GM12878 (cell line): ENCODE data around the gene WWP2. TPM values are rescaled to one million over a fixed set of nuclear protein-coding genes. Genes with fewer than 3 reads are reported as not detected.
"Not testable (repeated sequence)": the region's sequence is repeated elsewhere in the genome, so short reads cannot be mapped to it uniquely, and the experiment has no call there.

Experiments
- ATAC-seq: fragments of 200-7000 bp; cut with Tn5 transposase; 3 replicates; pipeline ENCODE4 v1.9.1; 2020; ENCODE audit warnings: mild to moderate bottlenecking, moderate library complexity
- BruUV-seq: library from RNA; stranded (reverse); fragments of 400-500 nt; replicated peaks from 2 replicates; lab custom pipeline; 2021; lab: Mats Ljungman, UMichigan
- CTCF ChIA-PET: fragments of 300-600 bp; sonication (Branson Sonifier 250); formaldehyde crosslinking; extraction: SDS; loops from one replicate; lab custom pipeline; 2021; ENCODE audit warnings: inconsistent platforms; lab: Yijun Ruan, JAX
- POLR2A ChIA-PET: fragments of 350-600 bp; formaldehyde crosslinking; extraction: SDS; loops from one replicate; lab custom pipeline; 2021; ENCODE audit warnings: inconsistent platforms; lab: Charles Lee
- RAD21 ChIA-PET: fragments of 300-600 bp; sonication (Branson Sonifier 250); formaldehyde crosslinking; loops from one replicate; lab custom pipeline; 2023; ENCODE audit warnings: antibody characterized with exemption; ENCODE audit not compliant: unreplicated experiment; lab: Charles Lee
- SMC1A ChIA-PET: fragments of 300-600 bp; sonication (Branson Sonifier 250); formaldehyde crosslinking; loops from one replicate; lab custom pipeline; 2023; ENCODE audit not compliant: unreplicated experiment, uncharacterized antibody; lab: Charles Lee
- DNase-seq: peaks from one replicate; pipeline ENCODE4 v3.0.0-alpha.2; 2011; ENCODE audit warnings: low read depth, low spot score
- FAIRE-seq: peaks from 3 replicates; lab custom pipeline; 2011; peaks lifted over from hg19 to GRCh38; lab: Jason Lieb, UNC
- H2AFZ ChIP-seq: 2 replicates; pipeline ENCODE4 v1.6.0; 2011; ENCODE audit warnings: low read depth, low read length, control low read depth; ENCODE audit not compliant: control insufficient read depth
- H3K27ac ChIP-seq: 2 replicates; pipeline ENCODE4 v1.5.1; 2011; ENCODE audit warnings: control low read depth; ENCODE audit not compliant: control insufficient read depth, insufficient read depth
- H3K27me3 ChIP-seq, 2 experiments: replicated peaks in 1 of 2; 2 replicates each; pipeline versions ENCODE4 v1.6.0 to v1.6.1; 2011; ENCODE audit warnings: low read length in 1 of 2; ENCODE audit not compliant: control insufficient read depth in 2 of 2, insufficient read depth in 2 of 2
- H3K36me3 ChIP-seq, 2 experiments: 2 replicates each; pipeline ENCODE4 v1.5.1; 2011; ENCODE audit warnings: low read length in 1 of 2; ENCODE audit not compliant: control insufficient read depth in 2 of 2, insufficient read depth in 2 of 2
- H3K4me1 ChIP-seq: 2 replicates; pipeline ENCODE4 v1.6.1; 2011; ENCODE audit warnings: mild to moderate bottlenecking, low read length, moderate library complexity, mixed read lengths; ENCODE audit not compliant: control insufficient read depth, insufficient read depth
- H3K4me2 ChIP-seq: 2 replicates; pipeline ENCODE4 v1.6.0; 2011; ENCODE audit warnings: control low read depth; ENCODE audit not compliant: control insufficient read depth, insufficient read depth
- H3K4me3 ChIP-seq: fragments of 200-600 bp; sonication (generic); 2 replicates; pipeline ENCODE4 v1.5.1; 2016
- H3K79me2 ChIP-seq: 2 replicates; pipeline ENCODE4 v1.6.0; 2011; ENCODE audit warnings: low read length; ENCODE audit not compliant: control insufficient read depth, insufficient read depth
- H3K9ac ChIP-seq: 2 replicates; pipeline ENCODE4 v1.8.0; 2011; ENCODE audit warnings: low read length, control low read depth, mixed read lengths; ENCODE audit not compliant: control insufficient read depth, insufficient read depth
- H3K9me3 ChIP-seq: replicated peaks from 3 replicates; pipeline ENCODE4 v1.5.1; 2011; ENCODE audit warnings: mild to moderate bottlenecking, low read length; ENCODE audit not compliant: control insufficient read depth, insufficient read depth
- H4K20me1 ChIP-seq: 2 replicates; pipeline ENCODE4 v1.6.0; 2011; ENCODE audit not compliant: control insufficient read depth, insufficient read depth
- EP300 ChIP-seq, 2 experiments: fragments of 150-350 bp in 1 of 2; IDR thresholded peaks; 2 replicates each; pipeline ENCODE4 v1.6.1; 2011 to 2012; ENCODE audit warnings: low read depth in 2 of 2, low read length in 2 of 2, borderline replicate concordance in 1 of 2, improper control_type of control experiment in 1 of 2, inconsistent platforms in 1 of 2; ENCODE audit not compliant: control insufficient read depth in 1 of 2
- EZH2 ChIP-seq: IDR thresholded peaks from 2 replicates; pipeline ENCODE4 v1.6.1; 2012; ENCODE audit warnings: low read depth, mild to moderate bottlenecking, control low read depth, inconsistent platforms, low read length, borderline replicate concordance; ENCODE audit not compliant: control insufficient read depth
- JUNB ChIP-seq: IDR thresholded peaks from 2 replicates; pipeline ENCODE4 v1.6.1; 2016; ENCODE audit warnings: antibody characterized with exemption, mild to moderate bottlenecking
- MEF2A ChIP-seq: IDR thresholded peaks from 2 replicates; pipeline ENCODE4 v1.6.1; 2011; ENCODE audit warnings: low read depth, mild to moderate bottlenecking, low read length, moderate library complexity; ENCODE audit not compliant: insufficient read depth
- NFIC ChIP-seq: IDR thresholded peaks from 2 replicates; pipeline ENCODE4 v1.6.1; 2012; ENCODE audit warnings: low read depth, mild to moderate bottlenecking, inconsistent platforms, low read length, moderate library complexity
- NFYB ChIP-seq: IDR thresholded peaks from 2 replicates; pipeline ENCODE4 v1.6.1; 2011; ENCODE audit warnings: low read depth, mild to moderate bottlenecking, low read length, improper control_type of control experiment, moderate library complexity; ENCODE audit not compliant: insufficient read depth
- PML ChIP-seq: IDR thresholded peaks from 2 replicates; pipeline ENCODE4 v1.6.1; 2012; ENCODE audit warnings: low read length, inconsistent platforms
- ZNF24 ChIP-seq: fragments of 450-650 bp; IDR thresholded peaks from 2 replicates; pipeline ENCODE4 v1.6.1; 2017; ENCODE audit warnings: antibody characterized with exemption, mild to moderate bottlenecking
- WGBS: methylation state at CpG from one replicate; pipeline ENCODE4 v1.1.6; 2016; ENCODE audit warnings: low lambda C conversion rate; ENCODE audit not compliant: insufficient replicate concordance, insufficient coverage; ENCODE audit errors: missing lambda C conversion rate; 5-methylcytosine and 5-hydroxymethylcytosine counted together
- in situ Hi-C: fragments of 300-500 bp; cut with MboI; formaldehyde crosslinking; loops from 9 replicates; pipeline ENCODE4 v1.14.3; 2018; ENCODE audit warnings: mixed read lengths
- intact Hi-C: fragments of 100-400 bp; cut with micrococcal nuclease; formaldehyde crosslinking; loops from one replicate; pipeline ENCODE4 v1.14.2; 2022; ENCODE audit not compliant: unreplicated experiment
- polyA plus RNA-seq, 11 experiments: library from polyadenylated mRNA; depleted of rRNA in 4 of 11; unstranded in 6 of 11; stranded (reverse) in 5 of 11; fragments of >200 nt; fragmentation: Nextera tagmentation in 4 of 11; fragmentation: Illumina TruSeq in 1 of 11; extraction: Ambion mirVana in 4 of 11; extraction: Trizol in 1 of 11; gene quantifications; 1 replicate in 1 of 11; 2 replicates in 10 of 11; pipeline versions ENCODE4 v1.2.1 to v1.2.3, GENCODE V29; 2011 to 2016; ENCODE audit warnings: inconsistent platforms in 2 of 11, missing spikeins in 2 of 11, low read depth in 1 of 11
- total RNA-seq, 4 experiments: library from RNA; depleted of rRNA in 3 of 4; stranded (reverse); fragments of >200 nt in 3 of 4; fragmentation: Illumina TruSeq in 1 of 4; extraction: Trizol in 1 of 4; gene quantifications; 2 replicates each; pipeline versions ENCODE4 v1.2.1 to v1.2.3, GENCODE V29; 2013 to 2021
- TF ChIP-seq, protein P1 (sequence below): IDR thresholded peaks from 2 replicates; pipeline ENCODE4 v1.6.1; 2011; ENCODE audit warnings: low read depth, mild to moderate bottlenecking, low read length, moderate library complexity, borderline replicate concordance; ENCODE audit errors: extremely low read depth
- TF ChIP-seq, protein P2 (sequence below): fragments of 450-650 bp; IDR thresholded peaks from 2 replicates; pipeline ENCODE4 v1.6.1; 2017; ENCODE audit warnings: borderline replicate concordance
- TF ChIP-seq, protein P3 (sequence below): fragments of 450-650 bp; IDR thresholded peaks from 2 replicates; pipeline ENCODE4 v1.6.1; 2014; ENCODE audit warnings: mild to moderate bottlenecking

Gene WWP2
- total and polyA plus RNA-seq, 10 of the 15 experiments (the other 5 are each of a cell fraction or from before 2014, with no cell fraction given) = 2.8 to 47.0 (median 23.8) TPM

DNA sequence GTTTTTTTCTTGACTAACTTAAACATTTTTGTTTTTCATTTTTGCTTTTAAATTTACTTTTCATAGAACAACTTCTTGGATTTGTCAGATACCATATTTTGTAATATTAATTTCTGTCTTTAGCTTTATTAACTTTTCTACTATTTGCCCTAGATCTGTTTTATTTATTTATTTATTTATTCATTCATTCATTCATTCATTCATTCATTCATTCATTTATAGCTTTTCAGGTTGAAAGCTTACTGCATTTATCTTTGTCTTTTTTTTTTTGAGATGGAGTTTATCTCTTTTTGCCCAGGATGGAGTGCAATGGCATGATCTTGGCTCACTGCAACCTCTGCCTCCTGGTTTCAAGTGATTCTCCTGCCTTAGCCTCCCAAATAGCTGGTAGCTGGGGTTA lies 44.6 kb downstream of the WWP2 start:
- ATAC-seq, H3K27me3 ChIP-seq, H3K79me2 ChIP-seq, DNase-seq, RAD21 ChIA-PET, H3K4me1 ChIP-seq, in situ Hi-C loops, intact Hi-C loops, FAIRE-seq, H2AFZ ChIP-seq, BruUV-seq, H3K36me3 ChIP-seq, H3K27ac ChIP-seq, H3K4me2 ChIP-seq, H3K9me3 ChIP-seq, H3K4me3 ChIP-seq, H4K20me1 ChIP-seq, H3K9ac ChIP-seq: not testable (repeated sequence)
- ChIA-PET POLR2A (interaction anchor here (0.6 kb wide), 1 partner anchor 17 kb away, joined by 3 read pairs; no protein-coding TSS in a partner anchor), SMC1A (interaction anchor here (0.6 to 2.4 kb wide), 6 partner anchors 11 to 586 kb away, joined by 3 to 9 read pairs (median 3); no protein-coding TSS in a partner anchor), CTCF (interaction anchor here (0.6 to 2.1 kb wide), 10 partner anchors 8 to 846 kb away, joined by 3 to 14 read pairs (median 4); no protein-coding TSS in a partner anchor)
- TF ChIP-seq ZNF24 = peak; percentile 93

DNA sequence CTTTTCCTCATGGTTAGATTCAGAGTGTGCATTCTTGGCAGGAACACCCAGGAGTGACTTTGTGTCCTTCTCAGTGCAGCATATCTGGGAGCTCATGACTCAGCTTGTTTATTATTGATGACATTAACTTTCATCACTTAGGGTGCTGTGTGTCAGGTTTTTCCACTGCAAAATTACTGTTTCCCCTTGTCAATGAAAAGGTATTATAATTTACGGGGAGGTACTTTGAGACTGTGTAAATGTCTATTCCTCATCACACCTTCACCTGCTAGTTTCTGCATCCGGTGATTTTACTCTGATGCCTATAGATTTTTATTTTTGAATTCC lies 50.5 kb downstream of the WWP2 start:
- Histone ChIP-seq H3K27me3 (no peaks in the 10 kb centered on the region), H3K36me3 (peaks cover 0 to 9% of the 10 kb centered on the region in 2 experiments), H3K9me3 (no peaks in the 10 kb centered on the region; the same call in 2 of the 3 replicates), H2AFZ (no peak overlapping the region), H3K27ac (no peak overlapping the region), H3K4me3 (no peak overlapping the region), H3K79me2 (no peaks in the 10 kb centered on the region), H3K4me2 (no peak overlapping the region), H3K4me1 (no peaks in the 10 kb centered on the region), H4K20me1 (no peaks in the 10 kb centered on the region), H3K9ac (no peak overlapping the region)
- RAD21 ChIA-PET = interaction anchor here (0.6 kb wide), 1 partner anchor 116 kb away, joined by 3 read pairs; no protein-coding TSS in a partner anchor
- DNase-seq = no peak
- no TSS peak for BruUV-seq
- TF ChIP-seq NFYB (no peak), JUNB (no peak), MEF2A (no peak), EZH2 (no peak), EP300 (IDR thresholded peaks at IDR 0.05; ENCODE audit: borderline replicate concordance in 1 of 2, control insufficient read depth in 1 of 2, low read depth in 2 of 2, low read length in 2 of 2) (no peak), NFIC (no peak), PML (no peak)
- TF ChIP-seq, protein P1, sequence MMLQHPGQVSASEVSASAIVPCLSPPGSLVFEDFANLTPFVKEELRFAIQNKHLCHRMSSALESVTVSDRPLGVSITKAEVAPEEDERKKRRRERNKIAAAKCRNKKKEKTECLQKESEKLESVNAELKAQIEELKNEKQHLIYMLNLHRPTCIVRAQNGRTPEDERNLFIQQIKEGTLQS = no peak
- TF ChIP-seq, protein P2, sequence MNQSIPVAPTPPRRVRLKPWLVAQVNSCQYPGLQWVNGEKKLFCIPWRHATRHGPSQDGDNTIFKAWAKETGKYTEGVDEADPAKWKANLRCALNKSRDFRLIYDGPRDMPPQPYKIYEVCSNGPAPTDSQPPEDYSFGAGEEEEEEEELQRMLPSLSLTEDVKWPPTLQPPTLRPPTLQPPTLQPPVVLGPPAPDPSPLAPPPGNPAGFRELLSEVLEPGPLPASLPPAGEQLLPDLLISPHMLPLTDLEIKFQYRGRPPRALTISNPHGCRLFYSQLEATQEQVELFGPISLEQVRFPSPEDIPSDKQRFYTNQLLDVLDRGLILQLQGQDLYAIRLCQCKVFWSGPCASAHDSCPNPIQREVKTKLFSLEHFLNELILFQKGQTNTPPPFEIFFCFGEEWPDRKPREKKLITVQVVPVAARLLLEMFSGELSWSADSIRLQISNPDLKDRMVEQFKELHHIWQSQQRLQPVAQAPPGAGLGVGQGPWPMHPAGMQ = no peak
- TF ChIP-seq, protein P3, sequence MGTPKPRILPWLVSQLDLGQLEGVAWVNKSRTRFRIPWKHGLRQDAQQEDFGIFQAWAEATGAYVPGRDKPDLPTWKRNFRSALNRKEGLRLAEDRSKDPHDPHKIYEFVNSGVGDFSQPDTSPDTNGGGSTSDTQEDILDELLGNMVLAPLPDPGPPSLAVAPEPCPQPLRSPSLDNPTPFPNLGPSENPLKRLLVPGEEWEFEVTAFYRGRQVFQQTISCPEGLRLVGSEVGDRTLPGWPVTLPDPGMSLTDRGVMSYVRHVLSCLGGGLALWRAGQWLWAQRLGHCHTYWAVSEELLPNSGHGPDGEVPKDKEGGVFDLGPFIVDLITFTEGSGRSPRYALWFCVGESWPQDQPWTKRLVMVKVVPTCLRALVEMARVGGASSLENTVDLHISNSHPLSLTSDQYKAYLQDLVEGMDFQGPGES = no peak
- POLR2A ChIA-PET = no interaction called here
- intact Hi-C loops = no loop called here
- no peak for ATAC-seq
- CTCF ChIA-PET = interaction anchor here (1.3 kb wide), 1 partner anchor 16 kb away, joined by 3 read pairs; no protein-coding TSS in a partner anchor
- in situ Hi-C loops = no loop called here
- peak; percentile 23 for FAIRE-seq
- 100% methylated on average over 2 of the region's 2 CpGs for WGBS
- SMC1A ChIA-PET = no interaction called here
